ENCODE measurements around the gene PRCD.

Gene PRCD

GRCh38 chr17:76539631-76540271, at the start of gene PRCD:
PRCD (plus strand) TSS chr17:76540044; CDS start chr17:76540142, 98 bp downstream.
- Histone ChIP-seq H3K9ac (ENCODE audit: low read depth, low read length) (no peak within 1 kb of the TSS), H3K4me1 (ENCODE audit: control insufficient read depth, insufficient read depth, low read length) (peaks cover 11% of the 10 kb centered on the region), H3K36me3 (ENCODE audit: control insufficient read depth, insufficient read depth, low read length) (no peaks in the 10 kb centered on the region), H3K27me3 (ENCODE audit: control insufficient read depth, insufficient read depth, low read length) (peaks cover 33% of the 10 kb centered on the region), H3K9me3 (ENCODE audit: control insufficient read depth, insufficient read depth, low read length) (no peaks in the 10 kb centered on the region), H3K4me3 (ENCODE audit: low read depth, low read length) (peak within 1 kb of the TSS; percentile 50)

- H3K4me1 ChIP-seq (ENCODE audit: control insufficient read depth, insufficient read depth, low read length) = peaks cover 5% of the 10 kb centered on the region
- no peak overlapping the region for H3K9ac ChIP-seq (ENCODE audit: low read depth, low read length)
- no peaks in the 10 kb centered on the region for H3K36me3 ChIP-seq (ENCODE audit: control insufficient read depth, insufficient read depth, low read length)
- no peaks in the 10 kb centered on the region for H3K27me3 ChIP-seq (ENCODE audit: control insufficient read depth, insufficient read depth, low read length)
- no peaks in the 10 kb centered on the region for H3K9me3 ChIP-seq (ENCODE audit: control insufficient read depth, insufficient read depth, low read length)
- H3K4me3 ChIP-seq (ENCODE audit: low read depth, low read length) = no peak overlapping the region
Observed at GRCh38 chr17:76490112-76490710, 49.6 kb upstream of the PRCD start.

- no peak overlapping the region for H3K4me3 ChIP-seq (ENCODE audit: low read depth, low read length)
- peaks cover 5% of the 10 kb centered on the region for H3K4me1 ChIP-seq (ENCODE audit: control insufficient read depth, insufficient read depth, low read length)
- H3K9ac ChIP-seq (ENCODE audit: low read depth, low read length) = no peak overlapping the region
Observed at GRCh38 chr17:76491271-76492122, 48.3 kb upstream of the PRCD start.

GRCh38 chr17:76492123-76492988, 47.5 kb upstream of the PRCD start:
- Histone ChIP-seq H3K4me1 (ENCODE audit: control insufficient read depth, insufficient read depth, low read length) (peaks cover 5% of the 10 kb centered on the region), H3K4me3 (ENCODE audit: low read depth, low read length) (no peak overlapping the region)

More at GRCh38 chr17:76491271-76492122, 48.3 kb upstream of the PRCD start:
- H3K9me3 ChIP-seq (ENCODE audit: control insufficient read depth, insufficient read depth, low read length) = no peaks in the 10 kb centered on the region
- H3K27me3 ChIP-seq (ENCODE audit: control insufficient read depth, insufficient read depth, low read length) = no peaks in the 10 kb centered on the region
- no peaks in the 10 kb centered on the region for H3K36me3 ChIP-seq (ENCODE audit: control insufficient read depth, insufficient read depth, low read length)

GRCh38 chr17:76492989-76493501, 46.8 kb upstream of the PRCD start:
- H3K27me3 ChIP-seq (ENCODE audit: control insufficient read depth, insufficient read depth, low read length) = no peaks in the 10 kb centered on the region
- no peak overlapping the region for H3K4me3 ChIP-seq (ENCODE audit: low read depth, low read length)
- H3K9ac ChIP-seq (ENCODE audit: low read depth, low read length) = peak overlapping the region; percentile 37

More at GRCh38 chr17:76492123-76492988, 47.5 kb upstream of the PRCD start:
- H3K9ac ChIP-seq (ENCODE audit: low read depth, low read length) = peak overlapping the region; percentile 37
- peaks cover under 1% of the 10 kb centered on the region for H3K36me3 ChIP-seq (ENCODE audit: control insufficient read depth, insufficient read depth, low read length)
- H3K27me3 ChIP-seq (ENCODE audit: control insufficient read depth, insufficient read depth, low read length) = no peaks in the 10 kb centered on the region
- H3K9me3 ChIP-seq (ENCODE audit: control insufficient read depth, insufficient read depth, low read length) = no peaks in the 10 kb centered on the region

GRCh38 chr17:76493505-76494167, 46.2 kb upstream of the PRCD start:
- Histone ChIP-seq H3K4me1 (ENCODE audit: control insufficient read depth, insufficient read depth, low read length) (peaks cover 8% of the 10 kb centered on the region), H3K9me3 (ENCODE audit: control insufficient read depth, insufficient read depth, low read length) (no peaks in the 10 kb centered on the region), H3K27me3 (ENCODE audit: control insufficient read depth, insufficient read depth, low read length) (no peaks in the 10 kb centered on the region), H3K9ac (ENCODE audit: low read depth, low read length) (peak overlapping the region; percentile 37), H3K36me3 (ENCODE audit: control insufficient read depth, insufficient read depth, low read length) (peaks cover 4% of the 10 kb centered on the region), H3K4me3 (ENCODE audit: low read depth, low read length) (no peak overlapping the region)

More at GRCh38 chr17:76492989-76493501, 46.8 kb upstream of the PRCD start:
- Histone ChIP-seq H3K9me3 (ENCODE audit: control insufficient read depth, insufficient read depth, low read length) (no peaks in the 10 kb centered on the region), H3K36me3 (ENCODE audit: control insufficient read depth, insufficient read depth, low read length) (peaks cover 4% of the 10 kb centered on the region), H3K4me1 (ENCODE audit: control insufficient read depth, insufficient read depth, low read length) (peaks cover 8% of the 10 kb centered on the region)

- H3K9ac ChIP-seq (ENCODE audit: low read depth, low read length) = no peak overlapping the region
- H3K9me3 ChIP-seq (ENCODE audit: control insufficient read depth, insufficient read depth, low read length) = no peaks in the 10 kb centered on the region
- no peak overlapping the region for H3K4me3 ChIP-seq (ENCODE audit: low read depth, low read length)
- peaks cover 3% of the 10 kb centered on the region for H3K27me3 ChIP-seq (ENCODE audit: control insufficient read depth, insufficient read depth, low read length)
- H3K4me1 ChIP-seq (ENCODE audit: control insufficient read depth, insufficient read depth, low read length) = peaks cover 15% of the 10 kb centered on the region
- H3K36me3 ChIP-seq (ENCODE audit: control insufficient read depth, insufficient read depth, low read length) = peaks cover 4% of the 10 kb centered on the region
Observed at GRCh38 chr17:76495663-76496400, 44.0 kb upstream of the PRCD start.

- Histone ChIP-seq H3K36me3 (ENCODE audit: control insufficient read depth, insufficient read depth, low read length) (peaks cover 4% of the 10 kb centered on the region), H3K9me3 (ENCODE audit: control insufficient read depth, insufficient read depth, low read length) (no peaks in the 10 kb centered on the region), H3K9ac (ENCODE audit: low read depth, low read length) (no peak overlapping the region), H3K27me3 (ENCODE audit: control insufficient read depth, insufficient read depth, low read length) (peaks cover 3% of the 10 kb centered on the region), H3K4me3 (ENCODE audit: low read depth, low read length) (no peak overlapping the region), H3K4me1 (ENCODE audit: control insufficient read depth, insufficient read depth, low read length) (peaks cover 15% of the 10 kb centered on the region)
Observed at GRCh38 chr17:76496464-76496863, 43.4 kb upstream of the PRCD start.

GRCh38 chr17:76497699-76497978, 42.2 kb upstream of the PRCD start:
- Histone ChIP-seq H3K36me3 (ENCODE audit: control insufficient read depth, insufficient read depth, low read length) (peaks cover 4% of the 10 kb centered on the region), H3K4me1 (ENCODE audit: control insufficient read depth, insufficient read depth, low read length) (peaks cover 21% of the 10 kb centered on the region), H3K9me3 (ENCODE audit: control insufficient read depth, insufficient read depth, low read length) (no peaks in the 10 kb centered on the region), H3K27me3 (ENCODE audit: control insufficient read depth, insufficient read depth, low read length) (peaks cover 3% of the 10 kb centered on the region), H3K9ac (ENCODE audit: low read depth, low read length) (no peak overlapping the region), H3K4me3 (ENCODE audit: low read depth, low read length) (no peak overlapping the region)

- Histone ChIP-seq H3K36me3 (ENCODE audit: control insufficient read depth, insufficient read depth, low read length) (peaks cover 4% of the 10 kb centered on the region), H3K9me3 (ENCODE audit: control insufficient read depth, insufficient read depth, low read length) (no peaks in the 10 kb centered on the region), H3K4me3 (ENCODE audit: low read depth, low read length) (no peak overlapping the region), H3K27me3 (ENCODE audit: control insufficient read depth, insufficient read depth, low read length) (peaks cover 3% of the 10 kb centered on the region), H3K4me1 (ENCODE audit: control insufficient read depth, insufficient read depth, low read length) (peaks cover 20% of the 10 kb centered on the region), H3K9ac (ENCODE audit: low read depth, low read length) (no peak overlapping the region)
Observed at GRCh38 chr17:76497979-76498875, 41.6 kb upstream of the PRCD start.

Data from iPS-15b (cell line).